Vagina (tissue), 2 donors: ENCODE data around the gene PTPRN2.

Source experiments
- CTCF ChIP-seq, 3 experiments: fragments of 450-650 bp in 2 of 3; fragments of 200-600 bp in 1 of 3; sonication (generic) in 1 of 3; IDR thresholded peaks; one replicate each; pipeline ENCODE4 v1.5.1; 2017 to 2019; ENCODE audit warnings: antibody characterized with exemption in 3 of 3, mild to moderate bottlenecking in 2 of 3, moderate library complexity in 2 of 3
- POLR2A ChIP-seq, 2 donors: fragments of 450-650 bp; IDR thresholded peaks; one replicate each; pipeline ENCODE4 v1.6.1; 2017; ENCODE audit warnings: antibody characterized with exemption in 2 of 2, mild to moderate bottlenecking in 2 of 2, moderate library complexity in 2 of 2
- POLR2AphosphoS5 ChIP-seq, 2 donors: sonication (generic); formaldehyde crosslinking; IDR thresholded peaks; one replicate each; pipeline ENCODE4 v1.9.0; 2017; ENCODE audit warnings: antibody characterized with exemption in 2 of 2, mild to moderate bottlenecking in 2 of 2, low read depth in 1 of 2; ENCODE audit not compliant: insufficient read depth in 1 of 2

- TF ChIP-seq POLR2A (IDR thresholded peaks at IDR 0.05) (no peak), CTCF (IDR thresholded peaks at IDR 0.05) (no peak), POLR2AphosphoS5 (IDR thresholded peaks at IDR 0.05; ENCODE audit: insufficient read depth in 1 of 2, low read depth in 1 of 2) (no peak)
Measured at GRCh38 chr7:158050978-158051651, 536.5 kb downstream of the PTPRN2 start.
